Measurements from ENCODE around the gene TAF1.
"Not testable (repeated sequence)": the region's sequence is repeated elsewhere in the genome, so short reads cannot be mapped to it uniquely, and the experiment has no call there.

DNA sequence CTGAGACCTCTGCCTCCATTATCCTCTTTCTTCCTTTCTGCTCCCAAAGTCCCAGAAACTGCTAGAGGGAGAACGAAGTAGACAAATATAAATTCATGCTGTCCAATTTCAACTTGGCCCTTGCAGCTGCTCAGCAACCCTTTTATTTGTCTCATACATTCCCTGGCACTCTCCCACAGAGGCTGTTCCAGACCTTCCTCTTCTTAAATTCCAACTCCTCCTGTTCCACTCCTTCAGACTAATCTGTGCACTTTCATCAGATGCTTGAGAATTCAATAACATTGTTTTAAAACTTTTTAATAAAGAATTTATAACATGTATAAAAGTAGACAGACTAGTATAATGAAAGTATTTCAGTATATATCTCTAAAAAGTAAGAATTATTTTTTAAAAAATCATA, 49.2 kb upstream of the TAF1 start:
- TF ChIP-seq CEBPB (tag; IDR thresholded peaks at IDR 0.05); CBFB (CRISPR knock-in tag; IDR thresholded peaks at IDR 0.05); PRDM10 (IDR thresholded peaks at IDR 0.05; ENCODE audit: partially characterized antibody); HINFP (tag; conservative IDR thresholded peaks at IDR 0.05; ENCODE audit: low read depth); POLR2A (conservative IDR thresholded peaks at IDR 0.05); ZNF561 (CRISPR knock-in tag; conservative IDR thresholded peaks at IDR 0.05); PCBP1 (IDR thresholded peaks at IDR 0.05; ENCODE audit: low read depth, low read length, poor library complexity, severe bottlenecking); TCF3 (CRISPR knock-in tag; IDR thresholded peaks at IDR 0.05); EZH2 (IDR thresholded peaks at IDR 0.05; ENCODE audit: borderline replicate concordance, low read depth, low read length); SAP30 (IDR thresholded peaks at IDR 0.05; ENCODE audit: borderline replicate concordance, insufficient read depth, low read depth, low read length, poor library complexity, severe bottlenecking); ETV6 (IDR thresholded peaks at IDR 0.05; ENCODE audit: borderline replicate concordance in 1 of 2, low read depth in 2 of 2, low read length in 1 of 2); ETV6 (CRISPR knock-in tag; IDR thresholded peaks at IDR 0.05; ENCODE audit: borderline replicate concordance); NCOR1 (IDR thresholded peaks at IDR 0.05); POLR2AphosphoS5 (IDR thresholded peaks at IDR 0.05; ENCODE audit: control insufficient read depth, insufficient read depth, low read depth, low read length): not testable (repeated sequence)
- TF ChIP-seq, protein P1, sequence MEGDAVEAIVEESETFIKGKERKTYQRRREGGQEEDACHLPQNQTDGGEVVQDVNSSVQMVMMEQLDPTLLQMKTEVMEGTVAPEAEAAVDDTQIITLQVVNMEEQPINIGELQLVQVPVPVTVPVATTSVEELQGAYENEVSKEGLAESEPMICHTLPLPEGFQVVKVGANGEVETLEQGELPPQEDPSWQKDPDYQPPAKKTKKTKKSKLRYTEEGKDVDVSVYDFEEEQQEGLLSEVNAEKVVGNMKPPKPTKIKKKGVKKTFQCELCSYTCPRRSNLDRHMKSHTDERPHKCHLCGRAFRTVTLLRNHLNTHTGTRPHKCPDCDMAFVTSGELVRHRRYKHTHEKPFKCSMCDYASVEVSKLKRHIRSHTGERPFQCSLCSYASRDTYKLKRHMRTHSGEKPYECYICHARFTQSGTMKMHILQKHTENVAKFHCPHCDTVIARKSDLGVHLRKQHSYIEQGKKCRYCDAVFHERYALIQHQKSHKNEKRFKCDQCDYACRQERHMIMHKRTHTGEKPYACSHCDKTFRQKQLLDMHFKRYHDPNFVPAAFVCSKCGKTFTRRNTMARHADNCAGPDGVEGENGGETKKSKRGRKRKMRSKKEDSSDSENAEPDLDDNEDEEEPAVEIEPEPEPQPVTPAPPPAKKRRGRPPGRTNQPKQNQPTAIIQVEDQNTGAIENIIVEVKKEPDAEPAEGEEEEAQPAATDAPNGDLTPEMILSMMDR (IDR thresholded peaks at IDR 0.05 in 2 of 3, conservative IDR thresholded peaks at IDR 0.05 in 1 of 3; ENCODE audit: insufficient read depth in 2 of 3, low read depth in 1 of 3, low read length in 3 of 3): not testable (repeated sequence)

Measured in K562 (cell line).